HL-60 (cell line): Measurements from ENCODE around the gene ADGRL3.
A peak's percentile ranks its signal among the peaks of the same experiment; 100 is the strongest.

Experiments used
- DNase-seq, 2 experiments: peaks; one replicate each; pipeline ENCODE4 v3.0.0-alpha.2; 2010 to 2020; ENCODE audit warnings: low read depth in 1 of 2, low spot score in 1 of 2
- H3K27ac ChIP-seq: fragments of 250-450 bp; sonication (Bioruptor Pico); replicated peaks from 2 replicates; pipeline ENCODE4 v1.5.1; 2020; ENCODE audit warnings: mild to moderate bottlenecking, moderate library complexity
- H3K27me3 ChIP-seq: fragments of 250-450 bp; sonication (Bioruptor Pico); 2 replicates; pipeline ENCODE4 v1.5.1; 2021; ENCODE audit warnings: mild to moderate bottlenecking, moderate library complexity; ENCODE audit not compliant: insufficient read depth, poor library complexity, severe bottlenecking
- H3K4me3 ChIP-seq: replicated peaks from 2 replicates; pipeline ENCODE4 v1.5.1; 2011; ENCODE audit warnings: mild to moderate bottlenecking, control low read depth, low read length; ENCODE audit not compliant: insufficient read depth
- CTCF ChIP-seq: IDR thresholded peaks from one replicate; pipeline ENCODE4 v1.5.1; 2011; ENCODE audit warnings: low read length, control low read depth, inconsistent platforms; ENCODE audit not compliant: insufficient read depth
- GABPA ChIP-seq: IDR thresholded peaks from 2 replicates; pipeline ENCODE4 v1.6.1; 2012; ENCODE audit warnings: low read depth
- POLR2AphosphoS5 ChIP-seq: IDR thresholded peaks from 2 replicates; pipeline ENCODE4 v1.6.1; 2012; ENCODE audit warnings: low read depth
- REST ChIP-seq: IDR thresholded peaks from 2 replicates; pipeline ENCODE4 v1.6.1; 2012; ENCODE audit warnings: low read depth; ENCODE audit not compliant: insufficient replicate concordance
- SPI1 ChIP-seq: IDR thresholded peaks from 2 replicates; pipeline ENCODE4 v1.6.1; 2012; ENCODE audit warnings: low read depth, mild to moderate bottlenecking, borderline replicate concordance

ADGRL3 gene

GRCh38 chr4:61177367-61177766 is 22.8 kb upstream of the ADGRL3 start:
- Histone ChIP-seq H3K27ac (no peak overlapping the region), H3K4me3 (no peak overlapping the region), H3K27me3 (no peaks in the 10 kb centered on the region)
- DNase-seq: no peak
- no peak for TF ChIP-seq CTCF
- no peak for TF ChIP-seq POLR2AphosphoS5
- no peak for TF ChIP-seq REST
- no peak for TF ChIP-seq SPI1

DNA sequence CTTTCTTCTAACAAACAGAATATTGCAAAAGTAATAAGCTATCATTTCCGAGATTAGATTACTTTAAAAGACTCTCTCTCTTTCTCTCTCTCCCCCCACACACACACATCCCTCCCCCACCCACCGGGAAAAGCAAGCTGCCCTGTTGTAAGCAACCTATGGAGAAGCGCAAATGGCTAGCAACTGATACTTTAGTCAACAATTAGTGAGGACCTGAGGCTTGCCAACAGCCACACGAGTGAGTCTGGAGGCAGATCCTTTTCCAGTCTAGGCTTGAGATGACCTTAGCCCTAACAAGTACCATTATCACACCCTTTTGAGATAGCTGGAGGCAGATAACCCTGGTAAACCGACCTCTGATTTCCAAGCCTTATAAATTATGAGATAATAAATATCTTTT is 19.7 kb upstream of the ADGRL3 start:
- TF ChIP-seq CTCF: no peak
- TF ChIP-seq GABPA: no peak
- TF ChIP-seq REST: no peak
- no peak for TF ChIP-seq SPI1
- no peak for TF ChIP-seq POLR2AphosphoS5
- H3K4me3 ChIP-seq: no peak overlapping the region
- no peaks in the 10 kb centered on the region for H3K27me3 ChIP-seq
- DNase-seq: no peak
- no peak overlapping the region for H3K27ac ChIP-seq

DNA sequence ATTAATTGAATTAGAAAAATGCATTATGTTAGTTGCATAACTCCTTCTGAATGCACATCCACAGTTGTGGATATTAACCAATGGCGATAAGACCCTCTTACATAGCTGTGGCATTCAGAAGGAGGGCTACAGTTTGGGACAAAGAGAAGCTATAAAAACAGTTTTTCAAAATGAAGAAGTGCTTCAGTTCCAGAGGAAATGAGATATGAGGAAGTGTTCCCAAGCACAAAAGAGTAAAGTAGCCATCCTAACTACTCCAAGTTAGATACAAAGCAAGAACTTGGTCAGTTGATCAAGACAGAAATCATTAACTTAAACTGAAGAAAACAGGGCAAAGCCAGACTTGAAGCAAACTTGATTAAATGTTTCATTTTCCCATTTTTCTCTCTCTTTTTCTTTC is 17.2 kb upstream of the ADGRL3 start:
- no peak for DNase-seq
- TF ChIP-seq REST (no peak), SPI1 (peak; percentile 99)
- Histone ChIP-seq H3K27ac (peak overlapping the region; percentile 14; the same call in 1 of the 2 replicates), H3K4me3 (no peak overlapping the region), H3K27me3 (no peaks in the 10 kb centered on the region)

- no peak overlapping the region for H3K27ac ChIP-seq
- TF ChIP-seq GABPA: no peak
- no peak for TF ChIP-seq CTCF
- no peak for TF ChIP-seq SPI1
- TF ChIP-seq REST: no peak
- no peak for TF ChIP-seq POLR2AphosphoS5
- DNase-seq: no peak
- no peak overlapping the region for H3K4me3 ChIP-seq
- no peaks in the 10 kb centered on the region for H3K27me3 ChIP-seq
Observed at GRCh38 chr4:61185288-61185687, 14.8 kb upstream of the ADGRL3 start.
